Sigmoid colon (tissue), 7 donors: Measurements from ENCODE around the gene IMMP2L. TPM values are rescaled to one million over a fixed set of nuclear protein-coding genes. Genes with fewer than 3 reads are reported as not detected.

ENCODE experiments used
- DNase-seq: peaks from one replicate; pipeline ENCODE4 v3.0.0-alpha.2; 2019
- H3K27ac ChIP-seq, 4 donors: fragments of 200-600 bp; sonication (generic); one replicate each; pipeline ENCODE4 v1.5.1; 2016 to 2019; ENCODE audit warnings: mild to moderate bottlenecking in 1 of 4
- H3K27me3 ChIP-seq, 3 donors: fragments of 200-600 bp; sonication (generic); one replicate each; pipeline ENCODE4 v1.5.1; 2019; ENCODE audit warnings: mild to moderate bottlenecking in 1 of 3
- H3K36me3 ChIP-seq, 4 donors: fragments of 200-600 bp; sonication (generic); one replicate each; pipeline ENCODE4 v1.5.1; 2016 to 2019
- H3K4me1 ChIP-seq, 4 donors: fragments of 200-600 bp; sonication (generic); one replicate each; pipeline ENCODE4 v1.5.1; 2017 to 2019
- H3K4me3 ChIP-seq, 4 donors: fragments of 200-600 bp; sonication (generic); one replicate each; pipeline ENCODE4 v1.5.1; 2017 to 2019; ENCODE audit warnings: mild to moderate bottlenecking in 2 of 4, moderate library complexity in 1 of 4
- H3K9me3 ChIP-seq, 4 donors: fragments of 200-600 bp in 3 of 4; sonication (generic) in 3 of 4; one replicate each; pipeline versions ENCODE4 v1.5.1 to v1.6.1; 2013 to 2019
- CTCF ChIP-seq, 4 experiments: fragments of 450-650 bp in 3 of 4; fragments of 200-600 bp in 1 of 4; IDR thresholded peaks; one replicate each; pipeline ENCODE4 v1.5.1; 2016 to 2019; ENCODE audit warnings: antibody characterized with exemption in 4 of 4, mild to moderate bottlenecking in 3 of 4, moderate library complexity in 2 of 4
- EP300 ChIP-seq, 4 donors: sonication (generic); formaldehyde crosslinking; IDR thresholded peaks; one replicate each; pipeline ENCODE4 v1.6.1; 2017; ENCODE audit warnings: antibody characterized with exemption in 4 of 4
- POLR2A ChIP-seq, 2 donors: fragments of 450-650 bp; IDR thresholded peaks; one replicate each; pipeline ENCODE4 v1.6.1; 2016; ENCODE audit warnings: antibody characterized with exemption in 2 of 2, mild to moderate bottlenecking in 2 of 2, moderate library complexity in 2 of 2
- POLR2AphosphoS5 ChIP-seq, 4 donors: sonication (generic); formaldehyde crosslinking; IDR thresholded peaks; one replicate each; pipeline ENCODE4 v1.6.1; 2017; ENCODE audit warnings: antibody characterized with exemption in 4 of 4
- WGBS, 2 donors: extraction: QIAGEN DNeasy Blood & Tissue Kit; methylation state at CpG; one replicate each; pipeline ENCODE4 v1.1.7; 2013; 5-methylcytosine and 5-hydroxymethylcytosine counted together
- intact Hi-C: fragments of 100-400 bp; cut with DNase I; formaldehyde crosslinking; loops from one replicate; pipeline ENCODE4 v1.15.1; 2023
- polyA plus RNA-seq, 3 donors: library from polyadenylated mRNA; stranded (reverse); fragments of 200-250 nt; gene quantifications; one replicate each; pipeline ENCODE4 v1.2.3, GENCODE V29; 2013
- total RNA-seq, 4 donors: library from RNA; depleted of rRNA; stranded (reverse); fragments of >200 nt; gene quantifications; one replicate each; pipeline ENCODE4 v1.1.0, GENCODE V29; 2016
- donor health status: healthy with polysubstance abuse.
- donor health status: Bipolar disorder and iron deficiency.
- donor health status: healthy.

IMMP2L gene
- total and polyA plus RNA-seq, 7 donors = 2.5 to 57.9 (median 18.5) TPM

DNA sequence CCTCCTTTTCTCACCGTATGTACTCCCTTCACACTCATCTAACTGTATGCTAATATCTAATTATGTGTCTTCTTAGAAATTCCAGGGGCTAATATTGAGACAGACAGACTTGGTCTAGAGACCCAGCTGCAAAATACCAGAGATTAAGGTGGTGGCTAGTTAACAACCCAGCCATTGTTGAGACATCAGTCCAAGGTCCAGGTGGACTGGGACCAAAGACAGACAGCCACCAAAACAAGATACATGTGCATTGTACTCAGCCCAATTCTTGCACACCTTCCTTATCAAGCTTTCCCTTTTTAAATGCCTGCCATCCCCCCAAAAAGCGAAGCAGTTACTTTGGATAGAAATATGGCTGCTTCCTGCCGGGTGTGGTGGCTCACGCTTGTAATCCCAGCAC is 514.7 kb downstream of the IMMP2L start:
- H3K4me1 ChIP-seq = peaks cover 0 to 10% (median 2%) of the 10 kb centered on the region in 4 donors
- H3K4me3 ChIP-seq = no peak overlapping the region
- TF ChIP-seq CTCF (IDR thresholded peaks at IDR 0.05) (no peak), EP300 (IDR thresholded peaks at IDR 0.05) (no peak), POLR2A (IDR thresholded peaks at IDR 0.05) (no peak), POLR2AphosphoS5 (IDR thresholded peaks at IDR 0.05) (no peak)
- H3K27ac ChIP-seq = no peak overlapping the region
- no peaks in the 10 kb centered on the region for H3K27me3 ChIP-seq
- no peaks in the 10 kb centered on the region for H3K36me3 ChIP-seq
- WGBS, 2 donors = 94 to 96% methylated on average over 4 of the region's 4 CpGs
- intact Hi-C loops = no loop called here
- H3K9me3 ChIP-seq = no peaks in the 10 kb centered on the region
- no peak for DNase-seq

GRCh38 chr7:111045449-111045848 is 516.8 kb downstream of the IMMP2L start:
- no peak for DNase-seq
- no peaks in the 10 kb centered on the region for H3K36me3 ChIP-seq
- TF ChIP-seq CTCF (IDR thresholded peaks at IDR 0.05) (no peak), POLR2A (IDR thresholded peaks at IDR 0.05) (no peak), POLR2AphosphoS5 (IDR thresholded peaks at IDR 0.05) (no peak), EP300 (IDR thresholded peaks at IDR 0.05) (no peak)
- no peak overlapping the region for H3K4me3 ChIP-seq
- no peaks in the 10 kb centered on the region for H3K27me3 ChIP-seq
- no peaks in the 10 kb centered on the region for H3K9me3 ChIP-seq
- H3K4me1 ChIP-seq = peaks cover 0 to 10% (median 2%) of the 10 kb centered on the region in 4 donors
- intact Hi-C loops = no loop called here
- H3K27ac ChIP-seq = no peak overlapping the region

GRCh38 chr7:111043561-111043960 is 518.7 kb downstream of the IMMP2L start:
- peaks cover 0 to 10% (median 2%) of the 10 kb centered on the region in 4 donors for H3K4me1 ChIP-seq
- H3K27me3 ChIP-seq = no peaks in the 10 kb centered on the region
- TF ChIP-seq CTCF (IDR thresholded peaks at IDR 0.05) = no peak
- TF ChIP-seq EP300 (IDR thresholded peaks at IDR 0.05) = no peak
- no peak for TF ChIP-seq POLR2AphosphoS5 (IDR thresholded peaks at IDR 0.05)
- TF ChIP-seq POLR2A (IDR thresholded peaks at IDR 0.05) = no peak
- intact Hi-C loops = no loop called here
- H3K36me3 ChIP-seq = no peaks in the 10 kb centered on the region
- DNase-seq = no peak
- H3K4me3 ChIP-seq = no peak overlapping the region
- 92 to 93% methylated on average over 1 of the region's 1 CpG for WGBS, 2 donors
- no peaks in the 10 kb centered on the region for H3K9me3 ChIP-seq
- H3K27ac ChIP-seq = no peak overlapping the region

- H3K27ac ChIP-seq = no peak overlapping the region
- no peak for DNase-seq
- intact Hi-C loops = no loop called here
- H3K4me3 ChIP-seq = no peak overlapping the region
- peaks cover 0 to 10% (median 2%) of the 10 kb centered on the region in 4 donors for H3K4me1 ChIP-seq
- no peak for TF ChIP-seq EP300 (IDR thresholded peaks at IDR 0.05)
- TF ChIP-seq CTCF (IDR thresholded peaks at IDR 0.05) = no peak
- TF ChIP-seq POLR2AphosphoS5 (IDR thresholded peaks at IDR 0.05) = no peak
- TF ChIP-seq POLR2A (IDR thresholded peaks at IDR 0.05) = no peak
- H3K36me3 ChIP-seq = no peaks in the 10 kb centered on the region
- 89 to 94% methylated on average over 2 of the region's 2 CpGs for WGBS, 2 donors
- no peaks in the 10 kb centered on the region for H3K27me3 ChIP-seq
- no peaks in the 10 kb centered on the region for H3K9me3 ChIP-seq
Measured at GRCh38 chr7:111042842-111043241, 519.5 kb downstream of the IMMP2L start.

- Histone ChIP-seq H3K36me3 (no peaks in the 10 kb centered on the region), H3K9me3 (no peaks in the 10 kb centered on the region), H3K27me3 (no peaks in the 10 kb centered on the region), H3K27ac (no peak overlapping the region), H3K4me1 (peaks cover 0 to 10% (median 2%) of the 10 kb centered on the region in 4 donors), H3K4me3 (no peak overlapping the region)
- no peak for DNase-seq
- TF ChIP-seq POLR2AphosphoS5 (IDR thresholded peaks at IDR 0.05) (no peak), EP300 (IDR thresholded peaks at IDR 0.05) (no peak), CTCF (IDR thresholded peaks at IDR 0.05) (no peak), POLR2A (IDR thresholded peaks at IDR 0.05) (no peak)
- intact Hi-C loops = no loop called here
- WGBS, 2 donors = 92 to 93% methylated on average over 2 of the region's 2 CpGs
Measured at GRCh38 chr7:111041577-111041976, 520.7 kb downstream of the IMMP2L start.
